Cardiac fibroblast (primary cell): ENCODE measurements around the gene DSE.
"Not testable (repeated sequence)": the region's sequence is repeated elsewhere in the genome, so short reads cannot be mapped to it uniquely, and the experiment has no call there.

Source experiments
- DNase-seq, 2 donors: peaks; one replicate each; pipeline versions ENCODE4 v3.0.0 to v3.0.0-alpha.2; 2010; ENCODE audit warnings: low read depth in 2 of 2
- H3K4me3 ChIP-seq, 2 donors: replicated peaks in 1 of 2; 1 replicate in 1 of 2; 2 replicates in 1 of 2; pipeline ENCODE4 v1.5.1; 2011; ENCODE audit warnings: low read depth in 2 of 2, low read length in 2 of 2, mild to moderate bottlenecking in 2 of 2, moderate library complexity in 1 of 2
- TF ChIP-seq, protein P1 (sequence below): IDR thresholded peaks from one replicate; pipeline ENCODE4 v1.5.1; 2011; ENCODE audit warnings: low read depth, mild to moderate bottlenecking, low read length, inconsistent platforms

Gene DSE

DNA sequence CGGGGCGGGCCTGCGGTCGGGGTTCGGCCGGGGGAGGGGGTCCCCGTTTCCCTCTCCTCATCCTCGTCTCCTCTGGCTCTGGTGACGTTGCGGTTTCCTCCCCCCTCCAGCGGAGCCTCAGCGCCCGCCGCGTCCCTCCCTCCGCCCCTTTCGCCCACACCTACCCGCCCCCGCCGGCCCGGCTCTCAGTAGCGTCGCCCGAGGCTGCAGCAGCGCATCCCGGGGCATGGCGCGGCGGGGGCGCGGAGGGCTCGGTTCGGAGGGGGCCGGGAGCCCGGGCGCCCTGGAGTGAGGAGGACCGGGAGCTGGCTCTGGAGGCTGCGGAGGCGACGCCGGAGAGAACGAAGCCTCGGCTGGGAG, at the start of gene DSE:
TSS of gene DSE (plus strand) at position 188 of the 360 bp plus-strand sequence. CDS start 28,304 bp downstream, outside the sequence.
- DNase-seq: peak; percentile 86 to 89
- TF ChIP-seq, protein P1, sequence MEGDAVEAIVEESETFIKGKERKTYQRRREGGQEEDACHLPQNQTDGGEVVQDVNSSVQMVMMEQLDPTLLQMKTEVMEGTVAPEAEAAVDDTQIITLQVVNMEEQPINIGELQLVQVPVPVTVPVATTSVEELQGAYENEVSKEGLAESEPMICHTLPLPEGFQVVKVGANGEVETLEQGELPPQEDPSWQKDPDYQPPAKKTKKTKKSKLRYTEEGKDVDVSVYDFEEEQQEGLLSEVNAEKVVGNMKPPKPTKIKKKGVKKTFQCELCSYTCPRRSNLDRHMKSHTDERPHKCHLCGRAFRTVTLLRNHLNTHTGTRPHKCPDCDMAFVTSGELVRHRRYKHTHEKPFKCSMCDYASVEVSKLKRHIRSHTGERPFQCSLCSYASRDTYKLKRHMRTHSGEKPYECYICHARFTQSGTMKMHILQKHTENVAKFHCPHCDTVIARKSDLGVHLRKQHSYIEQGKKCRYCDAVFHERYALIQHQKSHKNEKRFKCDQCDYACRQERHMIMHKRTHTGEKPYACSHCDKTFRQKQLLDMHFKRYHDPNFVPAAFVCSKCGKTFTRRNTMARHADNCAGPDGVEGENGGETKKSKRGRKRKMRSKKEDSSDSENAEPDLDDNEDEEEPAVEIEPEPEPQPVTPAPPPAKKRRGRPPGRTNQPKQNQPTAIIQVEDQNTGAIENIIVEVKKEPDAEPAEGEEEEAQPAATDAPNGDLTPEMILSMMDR: no peak
- peak within 1 kb of the TSS; percentile 85 to 88 for H3K4me3 ChIP-seq

DNA sequence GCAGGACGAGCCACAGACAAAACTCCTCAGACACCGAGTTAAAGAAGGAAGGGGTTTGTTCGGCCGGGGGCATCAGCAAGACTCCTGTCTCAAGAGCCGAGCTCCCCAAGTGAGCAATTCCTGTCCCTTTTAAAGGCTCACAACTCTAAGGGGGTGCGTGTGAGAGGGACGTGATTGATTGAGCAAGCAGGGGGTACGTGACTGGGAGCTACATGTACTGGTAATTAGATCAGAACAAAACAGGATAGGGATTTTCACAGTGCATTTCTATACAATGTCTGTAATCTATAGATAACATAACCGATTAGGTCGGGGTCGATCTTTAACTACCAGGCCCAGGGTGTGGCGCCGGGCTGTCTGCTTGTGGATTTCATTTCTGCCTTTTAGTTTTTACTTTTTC, 48.8 kb upstream of the DSE start:
- DNase-seq, H3K4me3 ChIP-seq: not testable (repeated sequence)

DNA sequence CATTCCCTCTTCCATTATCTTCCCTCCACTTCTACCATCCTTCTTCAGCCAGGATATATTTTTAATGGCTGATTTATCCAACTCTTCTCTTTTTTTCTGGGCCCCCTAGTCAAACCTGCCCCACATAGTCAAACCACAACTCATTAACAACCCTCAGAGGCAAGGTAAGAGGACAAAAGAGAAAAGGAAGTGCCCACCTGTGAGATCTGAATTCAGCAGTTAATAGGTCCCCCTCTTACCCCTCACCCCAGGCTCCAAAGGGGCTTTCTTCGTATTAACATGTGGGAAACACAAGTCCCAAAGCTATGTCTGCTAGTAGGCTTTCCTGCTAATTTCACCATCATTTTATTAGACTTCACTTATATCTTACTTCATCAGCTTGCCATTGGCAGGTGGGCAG, 46.9 kb upstream of the DSE start:
- no peak overlapping the region for H3K4me3 ChIP-seq
- no peak for DNase-seq
- TF ChIP-seq, protein P1: no peak

DNA sequence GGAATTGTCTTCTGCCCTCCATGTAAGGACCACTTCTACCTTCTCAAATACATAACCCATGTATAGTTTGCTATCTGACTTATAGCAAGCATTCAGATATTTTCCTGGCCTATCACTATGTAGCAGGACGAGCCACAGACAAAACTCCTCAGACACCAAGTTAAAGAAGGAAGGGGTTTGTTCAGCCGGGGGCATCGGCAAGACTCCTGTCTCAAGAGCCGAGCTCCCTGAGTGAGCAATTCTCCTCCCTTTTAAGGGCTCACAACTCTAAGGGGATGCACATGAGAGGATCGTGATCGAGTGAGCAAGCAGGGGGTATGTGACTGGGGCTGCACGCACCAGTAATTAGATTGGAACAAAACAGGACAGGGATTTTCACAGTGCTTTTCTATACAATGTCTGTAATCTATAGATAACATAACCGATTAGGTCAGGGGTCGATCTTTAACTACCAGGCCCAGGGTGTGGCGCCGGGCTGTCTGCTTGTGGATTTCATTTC, 45.1 kb upstream of the DSE start:
- H3K4me3 ChIP-seq, DNase-seq: not testable (repeated sequence)

DNA sequence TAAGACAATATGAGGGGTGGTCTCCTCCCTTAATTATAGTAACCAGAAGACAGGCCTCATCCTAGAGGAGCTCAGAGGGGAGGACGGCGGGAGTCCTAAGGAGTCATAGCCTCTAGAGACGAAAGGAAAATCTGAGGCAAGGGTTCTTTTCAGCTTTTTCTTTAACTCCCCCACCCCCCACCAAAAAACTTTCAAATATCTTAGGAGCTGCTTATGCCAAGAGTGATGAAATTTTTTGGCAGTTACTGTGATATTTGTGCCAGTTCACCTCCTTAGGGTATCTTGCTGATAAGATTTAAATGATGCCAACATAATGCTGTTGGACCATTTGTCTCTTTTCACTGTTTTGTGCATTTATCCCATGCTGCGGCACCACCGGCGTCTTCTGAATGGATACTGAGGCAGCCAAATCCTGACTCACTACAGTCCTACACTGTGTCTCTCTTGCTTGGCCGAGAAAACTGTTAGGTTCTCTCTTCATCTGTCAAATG, 44.5 kb upstream of the DSE start:
- peak in 1 of 2 donors; percentile 60 for DNase-seq
- H3K4me3 ChIP-seq: no peak overlapping the region
- TF ChIP-seq, protein P1: no peak

DNA sequence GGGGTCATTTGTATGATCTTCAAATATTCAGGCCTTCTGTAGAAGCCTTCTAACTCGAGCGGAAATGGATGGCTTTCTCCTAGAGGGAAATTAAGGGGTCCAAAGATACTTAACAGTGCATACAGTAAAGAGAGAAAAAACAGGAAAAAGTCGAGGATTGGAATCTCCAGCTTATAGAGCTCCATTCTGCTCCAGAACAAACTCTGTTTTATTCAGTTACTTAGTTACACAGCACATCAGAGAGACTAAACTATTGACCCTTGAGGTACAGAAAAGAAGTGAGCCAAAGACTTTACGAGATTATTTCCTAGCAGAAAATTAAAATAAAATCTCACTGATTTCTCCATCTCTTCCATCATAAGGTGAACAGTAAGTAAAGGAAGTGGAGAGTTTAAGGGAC, 43.8 kb upstream of the DSE start:
- DNase-seq: no peak
- H3K4me3 ChIP-seq: no peak overlapping the region
- TF ChIP-seq, protein P1: no peak

DNA sequence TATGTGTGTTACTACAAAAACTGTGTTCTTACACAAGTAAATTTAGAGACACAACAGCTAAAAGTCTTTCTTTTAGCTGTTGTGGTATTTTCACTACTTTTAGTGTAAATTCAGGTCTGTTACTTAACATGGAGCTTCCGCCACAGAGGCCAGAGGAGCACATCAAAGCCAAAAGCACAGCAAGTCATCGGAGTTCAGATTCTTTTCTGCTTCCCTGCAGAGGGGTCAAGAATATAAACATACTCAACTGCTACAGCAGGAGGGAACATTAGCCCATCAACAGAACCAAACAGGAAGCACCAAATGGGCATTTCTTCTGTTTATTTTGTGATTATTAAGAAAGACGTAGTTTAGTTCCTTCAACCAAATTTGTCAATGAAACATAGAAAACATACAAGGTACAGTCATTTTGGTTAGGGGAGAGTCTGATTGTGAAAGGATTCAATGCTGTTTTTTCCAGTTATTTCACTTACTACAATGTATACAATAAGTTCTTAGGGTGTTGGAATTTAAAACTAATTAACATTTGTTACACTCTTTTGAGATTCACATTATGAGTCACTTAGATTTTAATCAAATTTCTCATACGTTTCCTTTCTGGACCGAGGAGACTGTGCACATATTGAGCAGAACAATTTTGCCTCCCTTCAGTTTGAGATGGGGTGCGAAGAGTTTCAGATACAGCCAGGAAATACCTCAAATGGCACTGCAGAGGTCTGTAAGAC, 42.8 kb upstream of the DSE start:
- no peak overlapping the region for H3K4me3 ChIP-seq
- DNase-seq: peak; percentile 22 to 23
- TF ChIP-seq, protein P1: no peak

DNA sequence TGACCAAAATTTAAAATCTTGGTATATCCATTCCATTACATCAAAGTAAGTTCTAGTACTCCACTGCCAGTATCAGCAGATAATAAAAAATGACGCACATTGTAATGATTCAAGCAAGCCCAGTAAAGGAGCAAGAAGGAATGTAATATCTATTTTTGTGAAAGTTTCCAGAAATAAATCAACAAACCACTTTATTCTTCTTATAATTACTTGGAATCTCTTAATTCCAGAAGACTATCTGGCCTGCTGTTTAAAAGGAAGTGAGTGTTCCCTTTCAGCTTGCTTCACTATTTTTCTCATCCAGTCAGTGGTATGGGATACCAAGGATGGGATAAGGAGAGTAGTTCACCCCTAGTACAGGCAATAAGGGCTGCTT, 42.2 kb upstream of the DSE start:
- no peak overlapping the region for H3K4me3 ChIP-seq
- TF ChIP-seq, protein P1: no peak
- DNase-seq: peak; percentile 33 to 58
